Type B pancreatic cell (in vitro differentiated cells): ENCODE measurements around the gene SEC24C. TPM values are rescaled to one million over a fixed set of nuclear protein-coding genes. Genes with fewer than 3 reads are reported as not detected.

Source experiments
- DNase-seq: peaks from one replicate; pipeline ENCODE4 v3.0.0; 2021; ENCODE audit warnings: mixed read lengths; ENCODE audit not compliant: unreplicated experiment; ENCODE audit errors: extremely low spot score
- H3K27ac Mint-ChIP-seq: 2 replicates; pipeline ENCODE4 v1.8.0; 2021; ENCODE audit warnings: mild to moderate bottlenecking, mixed read lengths
- H3K27me3 Mint-ChIP-seq: 2 replicates; pipeline ENCODE4 v1.8.0; 2021; ENCODE audit warnings: mixed read lengths
- H3K36me3 Mint-ChIP-seq: 2 replicates; pipeline ENCODE4 v1.8.0; 2021; ENCODE audit warnings: mixed read lengths
- H3K4me1 Mint-ChIP-seq: one replicate; pipeline ENCODE4 v1.8.0; 2021; ENCODE audit warnings: mixed read lengths; ENCODE audit not compliant: unreplicated experiment
- H3K4me3 Mint-ChIP-seq: 2 replicates; pipeline ENCODE4 v1.8.0; 2021; ENCODE audit warnings: mild to moderate bottlenecking, mixed read lengths
- H3K9me3 Mint-ChIP-seq: 2 replicates; pipeline ENCODE4 v1.8.0; 2021; ENCODE audit warnings: mixed read lengths
- total RNA-seq: library from RNA; stranded (reverse); gene quantifications from 2 replicates; pipeline ENCODE4 v1.2.1, GENCODE V29; 2021; ENCODE audit warnings: low replicate concordance
- TF ChIP-seq, protein P1 (sequence below): fragments of 200-600 bp; sonication (generic); conservative IDR thresholded peaks from 2 replicates; pipeline ENCODE4 v1.5.0; 2021; ENCODE audit warnings: antibody characterized with exemption, mild to moderate bottlenecking

SEC24C gene
- total RNA-seq, 1 donor from 2014 or later: 75.5 TPM

DNA sequence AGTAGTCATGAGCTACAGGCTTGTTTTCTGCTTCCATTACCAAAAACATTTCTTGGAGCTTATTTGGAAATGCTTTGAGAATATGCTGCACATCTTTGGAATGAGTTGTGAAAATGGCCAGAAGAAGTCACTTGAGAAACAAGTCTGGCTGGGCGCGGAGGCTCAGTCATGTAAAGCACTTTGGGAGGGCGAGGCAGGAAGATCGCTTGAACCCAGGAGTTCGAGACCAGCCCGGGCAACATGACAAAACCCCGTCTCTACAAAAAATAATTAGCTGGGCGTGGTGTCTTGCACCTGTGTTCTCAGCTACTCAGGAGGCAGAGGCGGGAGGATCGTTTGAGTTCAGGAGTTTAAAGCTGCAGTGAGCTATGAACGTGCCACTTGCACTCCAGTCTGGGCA is 36.8 kb downstream of the SEC24C start:
- Mint-ChIP-seq H3K4me1 (peaks cover 32% of the 10 kb centered on the region), H3K27me3 (no peaks in the 10 kb centered on the region), H3K27ac (peak overlapping the region; percentile 96), H3K4me3 (peak overlapping the region; percentile 99), H3K36me3 (peaks cover 3% of the 10 kb centered on the region), H3K9me3 (no peaks in the 10 kb centered on the region)
- no peak for DNase-seq
- TF ChIP-seq, protein P1, sequence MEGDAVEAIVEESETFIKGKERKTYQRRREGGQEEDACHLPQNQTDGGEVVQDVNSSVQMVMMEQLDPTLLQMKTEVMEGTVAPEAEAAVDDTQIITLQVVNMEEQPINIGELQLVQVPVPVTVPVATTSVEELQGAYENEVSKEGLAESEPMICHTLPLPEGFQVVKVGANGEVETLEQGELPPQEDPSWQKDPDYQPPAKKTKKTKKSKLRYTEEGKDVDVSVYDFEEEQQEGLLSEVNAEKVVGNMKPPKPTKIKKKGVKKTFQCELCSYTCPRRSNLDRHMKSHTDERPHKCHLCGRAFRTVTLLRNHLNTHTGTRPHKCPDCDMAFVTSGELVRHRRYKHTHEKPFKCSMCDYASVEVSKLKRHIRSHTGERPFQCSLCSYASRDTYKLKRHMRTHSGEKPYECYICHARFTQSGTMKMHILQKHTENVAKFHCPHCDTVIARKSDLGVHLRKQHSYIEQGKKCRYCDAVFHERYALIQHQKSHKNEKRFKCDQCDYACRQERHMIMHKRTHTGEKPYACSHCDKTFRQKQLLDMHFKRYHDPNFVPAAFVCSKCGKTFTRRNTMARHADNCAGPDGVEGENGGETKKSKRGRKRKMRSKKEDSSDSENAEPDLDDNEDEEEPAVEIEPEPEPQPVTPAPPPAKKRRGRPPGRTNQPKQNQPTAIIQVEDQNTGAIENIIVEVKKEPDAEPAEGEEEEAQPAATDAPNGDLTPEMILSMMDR: no peak

GRCh38 chr10:73781548-73781878 is 37.3 kb downstream of the SEC24C start:
- DNase-seq: no peak
- H3K36me3 Mint-ChIP-seq: peaks cover 3% of the 10 kb centered on the region
- TF ChIP-seq, protein P1: no peak
- no peaks in the 10 kb centered on the region for H3K9me3 Mint-ChIP-seq
- peak overlapping the region; percentile 96 for H3K27ac Mint-ChIP-seq
- peaks cover 32% of the 10 kb centered on the region for H3K4me1 Mint-ChIP-seq
- no peaks in the 10 kb centered on the region for H3K27me3 Mint-ChIP-seq
- H3K4me3 Mint-ChIP-seq: peak overlapping the region; percentile 99

GRCh38 chr10:73781879-73782748 is 37.9 kb downstream of the SEC24C start, which contains the start of gene CHCHD1:
Gene CHCHD1 (plus strand): TSS chr10:73782048. CDS start chr10:73782076, 28 bp downstream.
- peak within 1 kb of the TSS; percentile 99 for H3K4me3 Mint-ChIP-seq
- no peaks in the 10 kb centered on the region for H3K9me3 Mint-ChIP-seq
- H3K27ac Mint-ChIP-seq: peak within 1 kb of the TSS; percentile 96
- H3K36me3 Mint-ChIP-seq: no peaks in the 10 kb centered on the region
- no peaks in the 10 kb centered on the region for H3K27me3 Mint-ChIP-seq
- peak; percentile 95 for DNase-seq
- peaks cover 32% of the 10 kb centered on the region for H3K4me1 Mint-ChIP-seq
- TF ChIP-seq, protein P1: no peak

- Mint-ChIP-seq H3K4me1 (peaks cover 32% of the 10 kb centered on the region), H3K27ac (peak overlapping the region; percentile 96), H3K36me3 (no peaks in the 10 kb centered on the region), H3K4me3 (peak overlapping the region; percentile 99), H3K9me3 (no peaks in the 10 kb centered on the region), H3K27me3 (no peaks in the 10 kb centered on the region)
- no peak for DNase-seq
- TF ChIP-seq, protein P1: no peak
Observed at GRCh38 chr10:73782749-73783085, 38.5 kb downstream of the SEC24C start.

GRCh38 chr10:73785211-73785720 is 41.1 kb downstream of the SEC24C start, which contains the start of gene ZSWIM8:
Gene ZSWIM8 (plus strand): TSS chr10:73785606. CDS start chr10:73785879, 273 bp downstream.
- Mint-ChIP-seq H3K4me1 (peaks cover 27% of the 10 kb centered on the region), H3K4me3 (peak within 1 kb of the TSS; percentile 92), H3K27ac (peak within 1 kb of the TSS; percentile 99), H3K9me3 (no peaks in the 10 kb centered on the region), H3K36me3 (no peaks in the 10 kb centered on the region), H3K27me3 (no peaks in the 10 kb centered on the region)
- DNase-seq: peak; percentile 82
- TF ChIP-seq, protein P1: no peak
